Activated CD8-positive, alpha-beta memory T cell treated with anti-CD3 and anti-CD28 coated beads, Interleukin-2, amount 50 U/mL, for 24 hours (primary cell): Measurements from ENCODE around the gene ACACA.
"Not testable (repeated sequence)": the region's sequence is repeated elsewhere in the genome, so short reads cannot be mapped to it uniquely, and the experiment has no call there.

Experiments used
- DNase-seq: peaks from one replicate; pipeline ENCODE4 v3.0.0-alpha.2; 2020; ENCODE audit errors: extremely low read depth

Gene ACACA

DNA sequence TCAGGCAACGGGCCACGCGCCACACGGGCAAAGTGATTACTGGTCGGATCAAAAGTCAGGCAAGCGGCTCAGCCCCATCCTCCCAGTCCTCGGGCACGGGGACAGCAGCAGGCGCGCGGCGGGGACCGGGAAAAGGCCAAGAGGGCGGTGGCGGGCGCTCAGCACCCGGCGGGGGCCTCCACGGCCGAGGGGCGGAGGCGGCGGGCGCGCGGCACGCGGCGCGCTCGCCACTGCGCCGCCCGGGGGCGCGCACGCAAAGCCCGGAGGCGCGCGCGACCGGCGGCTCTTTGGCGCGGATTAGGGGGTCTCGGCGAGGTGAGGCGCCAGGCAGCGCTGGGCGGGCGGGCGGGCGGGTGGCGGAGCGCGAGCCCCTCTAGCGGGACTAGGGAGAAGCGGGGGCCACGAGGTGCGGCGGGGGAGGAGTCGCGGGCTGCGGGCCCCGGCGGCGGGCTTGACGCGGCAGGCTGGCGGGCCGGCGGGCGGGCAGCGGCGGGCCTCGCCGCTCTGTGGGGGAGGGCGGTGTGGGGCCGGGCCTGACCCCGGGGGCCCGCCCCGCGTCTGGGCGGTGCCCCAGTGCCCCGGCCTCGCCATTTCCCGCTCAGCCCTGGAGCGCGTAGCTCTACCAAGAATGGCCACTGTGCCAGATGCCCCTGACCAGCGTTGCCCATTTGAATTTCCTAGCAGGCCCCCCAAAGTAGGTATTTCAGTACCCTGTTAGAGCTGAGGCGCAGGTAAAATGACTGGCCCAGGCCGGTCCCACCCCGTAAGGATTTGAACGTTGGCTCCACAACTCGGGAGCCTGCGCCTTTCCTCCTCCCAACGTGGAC is at the start of gene ACACA, which contains the start of gene TADA2A:
Gene ACACA, minus strand, starts transcription at position 202 of the 827 bp plus-strand sequence. CDS start 537 bp downstream, outside the sequence.
Gene TADA2A, plus strand, starts transcription at position 252 of the 827 bp plus-strand sequence. CDS start 4,480 bp downstream, outside the sequence.
- peak; percentile 39 for DNase-seq

DNA sequence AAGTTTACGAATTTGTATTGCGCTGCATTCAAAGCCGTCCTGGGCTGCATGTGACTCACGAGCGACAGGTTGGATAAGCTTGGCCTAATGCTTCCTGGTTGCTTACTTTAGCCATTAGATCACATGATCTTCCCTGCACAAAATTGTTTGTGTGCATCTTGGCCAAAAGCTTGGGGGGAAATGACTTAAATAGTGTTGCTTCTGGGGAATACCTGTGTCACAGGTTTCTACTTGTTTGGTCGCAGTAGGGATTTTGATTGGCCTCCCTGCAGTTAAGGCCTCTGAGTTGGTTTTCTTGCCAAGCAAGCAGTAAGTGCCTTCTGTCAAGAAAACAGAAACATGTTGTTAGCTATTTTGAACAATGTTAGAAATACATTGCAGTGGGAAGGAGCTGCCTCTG is 43.5 kb upstream of the ACACA start:
- DNase-seq: no peak

DNA sequence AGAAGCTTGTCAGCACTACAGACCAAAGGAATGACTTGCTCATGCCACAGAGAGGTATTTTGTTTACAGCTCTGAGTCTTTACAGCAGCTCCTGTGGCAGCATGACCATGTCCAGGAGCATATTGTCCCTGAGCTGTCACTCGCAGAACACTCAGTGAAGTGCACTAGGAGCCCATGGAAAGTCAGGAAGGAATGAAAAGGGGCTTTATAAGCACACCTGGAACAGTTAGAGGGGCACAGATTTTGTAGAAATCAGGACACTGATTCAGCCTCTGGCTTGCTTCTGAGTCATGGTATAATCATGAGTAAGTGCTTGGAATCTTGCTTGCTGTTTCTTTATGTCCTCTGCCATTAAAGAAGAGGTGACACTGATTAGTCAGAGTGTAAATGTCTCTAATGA is 41.0 kb upstream of the ACACA start:
- no peak for DNase-seq

DNA sequence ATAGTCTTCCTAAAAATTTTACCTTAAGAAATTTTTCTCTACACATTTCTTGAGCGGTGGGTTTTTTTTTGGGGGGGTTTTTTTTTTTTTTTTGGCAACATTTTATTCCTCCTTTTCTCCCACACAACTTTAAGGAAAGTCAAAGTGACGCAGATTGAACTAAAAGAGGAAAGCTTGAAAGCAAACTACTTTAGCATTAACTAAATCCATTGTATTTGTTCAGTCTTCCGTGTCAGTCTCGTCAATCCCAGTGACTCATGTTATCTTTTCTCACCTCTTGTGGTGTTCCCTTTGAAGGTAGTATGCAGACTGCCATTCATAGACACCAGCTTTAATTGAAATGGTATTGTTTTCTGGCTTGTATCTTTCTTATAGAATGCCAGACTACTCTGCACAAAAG is 39.4 kb upstream of the ACACA start:
- no peak for DNase-seq

DNA sequence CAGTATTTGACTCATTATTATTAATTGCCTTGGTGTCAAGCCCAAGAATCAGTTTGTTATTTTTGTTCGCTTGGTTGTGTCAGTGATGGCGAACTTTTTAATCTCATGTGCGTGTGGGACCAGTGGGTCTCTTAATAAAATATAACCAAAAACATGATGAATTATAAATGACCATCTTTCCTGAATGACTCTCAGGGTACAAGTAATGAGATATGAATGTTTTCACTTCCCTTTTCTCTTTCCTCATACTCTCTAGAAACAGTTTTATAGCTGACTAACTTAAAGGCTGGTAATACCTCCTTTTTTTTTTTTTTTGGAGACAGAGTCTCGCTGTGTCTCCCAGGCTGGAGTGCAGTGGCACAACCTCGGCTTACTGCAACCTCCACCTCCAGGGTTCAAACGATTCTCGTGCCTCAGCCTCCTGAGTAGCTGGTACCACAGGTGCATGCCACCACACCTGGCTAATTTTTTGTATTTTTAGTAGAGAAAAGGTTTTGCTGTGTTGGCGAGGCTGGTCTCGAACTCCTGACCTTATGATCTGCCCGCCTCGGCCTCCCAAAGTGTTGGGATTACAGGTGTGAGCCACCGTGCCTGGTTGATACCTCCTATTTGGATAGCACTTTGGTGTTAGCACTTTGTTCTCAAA is 34.9 kb upstream of the ACACA start:
- DNase-seq: not testable (repeated sequence)

DNA sequence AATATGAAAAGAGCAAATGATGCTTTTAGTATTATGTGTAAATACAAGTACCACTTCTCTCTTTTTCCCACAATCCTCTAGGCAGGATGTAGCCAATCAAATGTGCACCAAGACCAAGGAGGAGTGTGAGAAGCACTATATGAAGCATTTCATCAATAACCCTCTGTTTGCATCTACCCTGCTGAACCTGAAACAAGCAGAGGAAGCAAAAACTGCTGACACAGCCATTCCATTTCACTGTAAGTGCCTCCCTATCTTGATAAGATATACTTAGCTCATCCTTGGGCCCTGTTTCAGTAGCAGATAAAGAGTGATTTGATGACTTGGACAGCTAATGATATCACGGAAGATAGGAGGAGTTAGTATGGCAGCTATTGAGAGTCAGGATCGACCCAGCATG is 33.8 kb upstream of the ACACA start:
- no peak for DNase-seq

DNA sequence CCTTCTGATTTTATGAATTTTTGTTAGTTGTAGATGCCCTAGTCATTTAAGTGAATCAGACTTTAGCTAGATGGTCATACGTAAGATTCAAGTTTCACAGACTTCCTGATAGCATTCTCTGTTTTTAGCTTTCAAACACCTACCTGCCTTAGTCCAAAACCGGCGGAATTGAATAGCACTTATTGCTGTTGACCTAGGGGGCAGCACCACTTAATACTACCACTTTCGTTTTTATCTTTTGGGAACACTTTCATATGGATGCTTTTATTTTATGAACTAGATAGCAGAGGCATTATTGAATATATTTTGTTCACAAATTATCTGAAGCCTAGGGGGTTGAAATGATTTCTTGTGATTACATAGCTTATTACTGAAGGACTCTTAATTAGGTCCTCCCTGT is 31.5 kb upstream of the ACACA start:
- DNase-seq: no peak

DNA sequence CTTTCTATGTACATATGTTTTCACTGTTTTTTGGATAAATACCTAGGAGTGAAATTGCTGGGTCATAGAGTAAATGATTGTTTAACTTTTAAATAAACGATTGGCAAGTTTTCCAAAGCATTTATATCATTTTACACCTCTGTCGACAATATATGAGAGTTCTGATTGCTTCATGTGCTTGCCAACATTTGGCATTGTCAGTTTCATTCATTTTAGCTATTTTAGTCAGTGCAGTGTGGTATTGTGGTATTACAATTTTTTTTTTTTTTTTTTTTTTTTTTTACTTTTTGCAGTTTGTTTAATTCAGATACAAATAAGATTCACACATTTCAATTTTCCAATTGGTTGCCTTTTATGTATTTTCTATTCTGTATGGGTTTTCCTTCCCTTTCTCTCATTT is 26.0 kb upstream of the ACACA start:
- DNase-seq: no peak

DNA sequence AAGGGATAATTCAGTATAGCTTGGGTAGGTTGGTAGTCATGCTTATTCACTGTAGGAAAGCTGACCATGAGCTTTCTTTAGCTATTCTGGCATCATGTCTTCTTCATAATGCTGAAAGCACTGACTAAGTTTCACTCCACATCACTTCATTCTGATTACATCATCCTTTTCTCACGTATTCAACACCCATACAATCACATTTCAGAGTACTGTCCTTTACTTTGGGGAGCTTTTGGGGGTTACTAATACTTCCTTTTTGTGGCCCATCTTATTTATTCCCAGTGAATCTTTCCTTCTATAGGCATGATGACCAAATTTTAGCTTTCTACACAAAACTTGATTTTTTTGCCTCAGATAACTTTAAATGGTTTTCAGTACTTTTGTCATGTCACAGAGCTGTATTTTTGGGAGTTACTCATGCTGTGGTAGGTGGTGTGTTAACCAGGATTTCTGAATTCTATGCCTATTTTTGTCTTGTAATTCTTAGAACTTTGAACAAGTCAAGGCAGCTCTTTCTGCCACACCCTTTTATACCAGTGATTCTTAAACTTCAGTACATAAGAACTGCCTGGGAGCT is 23.5 kb upstream of the ACACA start:
- DNase-seq: no peak

DNA sequence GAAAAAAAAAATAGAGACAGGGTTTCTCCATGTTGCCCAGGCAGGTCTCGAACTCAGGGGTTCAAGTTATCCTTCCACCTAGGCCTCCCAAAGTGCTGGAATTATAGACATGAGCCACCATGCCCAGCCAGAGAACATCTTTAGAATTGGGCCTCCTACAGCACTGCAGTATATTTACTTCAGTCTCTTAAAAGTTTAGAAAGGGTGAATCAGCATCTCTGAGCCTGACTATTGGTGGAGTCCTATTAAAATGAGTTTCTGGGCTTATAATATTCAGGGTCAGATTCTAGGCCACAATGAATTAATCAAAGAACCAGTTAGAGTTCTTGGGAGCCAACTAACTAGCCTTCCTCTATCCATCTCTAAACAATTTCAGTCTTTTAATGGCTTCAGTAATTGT is 22.8 kb upstream of the ACACA start:
- no peak for DNase-seq

DNA sequence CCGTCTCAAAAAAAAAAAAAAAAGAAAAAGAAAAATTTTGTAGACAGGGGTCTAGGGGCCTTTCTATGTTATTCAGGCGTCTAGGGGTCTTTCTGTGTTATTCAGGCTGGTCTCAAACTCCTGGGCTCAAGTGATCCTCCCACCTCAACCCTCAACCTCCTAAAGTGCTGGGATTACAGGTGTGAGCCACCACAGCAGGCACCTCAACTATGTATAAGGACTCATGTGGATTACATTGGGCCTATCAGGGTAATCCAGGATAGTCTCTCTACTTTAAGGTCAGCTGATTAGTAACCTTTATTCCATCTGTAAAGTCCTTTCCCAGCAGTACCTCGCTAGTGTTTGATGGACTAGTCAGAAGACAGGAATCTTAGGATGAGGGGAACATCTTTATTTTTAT is 22.4 kb upstream of the ACACA start:
- no peak for DNase-seq

DNA sequence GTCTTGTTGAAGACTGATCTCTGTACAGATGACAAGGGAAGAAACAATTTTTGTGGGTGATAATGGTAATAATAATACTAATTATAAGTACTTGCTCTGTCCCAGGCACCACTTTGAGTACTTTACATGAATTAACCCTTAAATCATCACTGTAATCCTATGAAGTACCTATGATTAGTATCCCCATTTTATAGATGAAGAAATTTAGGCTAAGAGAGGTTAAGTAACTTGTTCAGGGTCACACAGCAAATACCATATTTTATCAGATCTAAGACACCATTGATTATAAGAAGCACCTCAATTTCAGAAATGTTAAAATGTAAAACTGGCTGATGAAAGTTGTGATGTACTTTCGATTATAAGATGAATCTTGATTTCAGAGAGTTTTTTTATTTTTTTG is 18.6 kb upstream of the ACACA start:
- DNase-seq: no peak

DNA sequence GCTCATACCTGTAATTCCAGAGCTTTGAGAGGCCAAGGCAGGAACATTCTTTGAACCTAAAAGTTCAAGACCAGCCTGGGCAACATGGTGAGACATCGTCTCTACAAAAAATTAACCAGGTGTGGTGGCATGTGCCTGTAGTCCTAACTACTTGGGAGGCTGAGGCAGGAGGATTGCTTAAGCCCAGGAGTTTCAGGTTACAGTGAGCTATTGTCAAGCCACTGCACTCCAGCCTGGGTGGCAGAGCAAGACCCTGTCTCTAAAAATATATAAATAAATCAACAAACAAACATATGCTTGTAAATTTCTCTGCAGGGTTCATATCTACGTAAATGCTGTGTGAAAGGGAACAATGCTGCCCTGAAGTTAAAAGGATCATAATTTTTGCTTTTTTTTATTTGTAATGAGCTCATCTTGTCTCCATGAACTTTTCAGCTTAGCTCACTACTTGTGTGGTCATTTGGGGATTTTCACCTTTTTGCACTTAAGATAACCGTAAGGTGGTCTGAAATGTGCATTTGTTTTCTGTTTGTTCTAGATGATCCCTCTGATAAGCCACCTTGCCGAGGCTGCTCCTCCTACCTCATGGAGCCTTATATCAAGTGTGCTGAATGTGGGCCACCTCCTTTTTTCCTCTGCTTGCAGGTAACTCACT is 16.5 kb upstream of the ACACA start:
- no peak for DNase-seq

DNA sequence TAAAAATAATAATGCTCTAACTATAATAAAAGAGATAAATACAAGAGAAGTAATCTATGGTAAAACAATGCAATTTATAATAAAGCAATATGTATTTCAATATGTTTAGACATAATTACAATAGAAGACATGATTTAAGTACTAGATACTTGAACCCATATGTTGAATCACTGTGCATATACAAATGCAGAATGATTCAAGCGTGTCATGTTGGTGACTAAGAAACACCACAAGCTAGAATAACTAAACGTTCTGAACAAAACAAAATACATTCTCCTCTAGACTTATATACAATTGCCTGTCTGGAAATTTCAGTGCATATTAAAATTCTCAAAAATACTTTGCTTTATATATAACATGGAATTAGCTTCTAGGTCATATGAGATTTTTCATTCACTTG is 11.2 kb upstream of the ACACA start:
- DNase-seq: no peak

DNA sequence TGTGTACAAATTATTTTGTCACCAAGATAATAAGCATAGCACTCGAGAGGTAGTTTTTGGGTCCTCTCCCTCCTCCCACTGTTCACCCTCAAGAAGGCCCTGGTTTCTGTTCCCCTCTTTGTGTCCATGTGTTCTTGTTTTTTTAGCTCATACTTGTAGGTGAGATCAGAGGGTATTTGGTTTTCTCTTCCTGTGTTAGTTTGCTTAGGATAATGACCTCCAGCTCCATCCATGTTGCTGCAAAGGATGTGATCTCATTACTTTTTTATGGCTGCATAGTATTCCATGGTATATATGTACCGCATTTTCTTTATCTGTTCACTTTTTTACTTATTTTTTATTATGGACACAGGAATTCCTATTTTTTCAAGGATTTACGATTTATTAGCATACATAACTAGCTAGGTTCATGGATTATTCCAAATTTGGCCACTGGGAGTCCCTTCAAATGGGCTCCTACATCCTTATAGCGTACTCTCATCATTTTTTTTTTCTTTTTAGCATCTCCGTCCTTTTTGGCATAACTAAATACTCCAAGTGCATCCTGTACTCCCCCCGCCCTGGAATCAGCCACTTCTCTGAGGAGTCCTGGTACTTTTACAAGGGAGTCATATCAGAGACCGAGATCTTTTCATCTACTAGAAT is 7.4 kb upstream of the ACACA start:
- no peak for DNase-seq

DNA sequence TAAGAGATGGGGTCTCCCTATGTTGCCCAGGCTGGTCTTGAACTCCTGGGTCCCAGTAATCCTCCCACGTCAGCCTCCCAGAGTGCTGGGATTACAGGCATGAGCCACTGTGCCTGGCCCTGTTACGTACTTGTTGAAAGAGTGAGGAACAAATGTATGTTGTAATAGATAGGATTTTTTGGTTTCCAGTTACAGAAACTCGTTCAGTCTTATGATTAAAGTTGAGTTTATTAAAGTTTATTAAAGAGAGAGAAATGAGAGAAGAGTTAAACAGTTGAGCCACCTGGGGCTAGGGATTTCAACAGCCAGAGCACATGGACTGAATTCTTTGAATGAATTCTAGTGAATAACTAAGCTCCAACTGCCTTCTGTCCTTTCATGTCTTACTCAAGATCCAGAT is 3.7 kb upstream of the ACACA start:
- no peak for DNase-seq

DNA sequence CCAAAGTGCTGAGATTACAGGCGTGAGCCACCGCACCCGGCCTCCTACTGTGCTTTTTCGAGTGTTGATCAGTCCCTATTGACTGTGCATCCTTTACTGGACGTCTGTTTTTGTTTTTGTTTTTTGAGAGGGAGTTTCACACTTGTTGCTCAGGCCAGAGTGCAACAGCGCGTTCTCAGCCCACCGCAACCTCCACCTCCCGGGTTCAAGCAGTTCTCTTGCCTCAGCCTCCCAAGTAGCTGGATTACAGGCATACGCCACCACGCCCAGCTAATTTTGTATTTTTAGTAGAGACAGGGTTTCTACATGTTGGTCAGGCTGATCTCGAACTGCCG is 1.5 kb upstream of the ACACA start:
- DNase-seq: not testable (repeated sequence)

DNA sequence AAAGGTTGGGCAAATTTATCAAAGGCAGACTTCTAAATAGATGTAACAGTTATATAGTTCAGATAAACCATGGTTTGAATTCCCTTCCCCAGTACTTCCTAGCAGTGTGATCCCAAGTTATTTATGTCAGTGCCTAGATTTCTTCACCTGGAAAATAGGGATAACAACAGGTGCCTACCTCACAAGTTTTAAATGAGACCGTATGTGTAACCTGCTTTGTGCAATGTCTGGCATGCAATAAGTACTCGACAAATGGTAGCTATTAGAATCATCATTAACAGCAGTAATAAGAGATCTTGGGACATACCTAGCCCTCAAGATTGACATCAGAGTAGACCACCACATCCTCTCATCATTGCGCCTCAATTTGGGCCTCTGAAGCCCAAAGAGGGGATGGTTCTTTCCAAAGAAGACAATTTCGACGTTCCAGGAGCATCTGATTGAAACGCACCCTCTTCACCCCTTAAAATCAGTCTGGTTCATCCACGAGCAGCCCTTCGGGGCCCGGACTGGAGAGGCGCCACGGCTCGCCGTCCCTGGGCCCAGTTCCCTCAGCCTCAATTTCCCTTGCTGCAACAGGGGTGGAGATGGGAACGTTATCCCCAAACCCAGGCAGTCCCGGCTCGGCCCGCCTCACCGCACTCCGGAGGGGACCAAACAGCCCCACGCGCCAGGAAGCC is 541 bp downstream of the ACACA start:
- DNase-seq: no peak

DNA sequence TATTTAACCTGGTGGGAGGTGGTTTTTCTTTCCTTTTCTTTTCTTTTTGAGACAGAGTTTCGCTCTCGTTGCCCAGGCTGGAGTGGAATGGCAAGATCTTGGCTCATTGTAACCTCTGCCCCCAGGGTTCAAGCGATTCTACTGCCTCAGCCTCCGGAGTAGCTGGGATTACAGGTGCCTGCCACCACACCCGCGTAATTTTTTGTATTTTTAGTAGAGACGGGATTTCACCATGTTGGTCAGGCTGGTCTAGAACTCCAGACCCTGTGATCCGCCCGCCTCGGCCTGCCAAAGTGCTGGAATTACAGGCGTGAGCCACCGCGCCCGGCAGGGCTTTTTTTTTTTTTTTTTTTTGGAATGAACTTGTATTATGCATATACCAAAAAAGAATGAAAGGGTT is 1.1 kb downstream of the ACACA start:
- DNase-seq: not testable (repeated sequence)

DNA sequence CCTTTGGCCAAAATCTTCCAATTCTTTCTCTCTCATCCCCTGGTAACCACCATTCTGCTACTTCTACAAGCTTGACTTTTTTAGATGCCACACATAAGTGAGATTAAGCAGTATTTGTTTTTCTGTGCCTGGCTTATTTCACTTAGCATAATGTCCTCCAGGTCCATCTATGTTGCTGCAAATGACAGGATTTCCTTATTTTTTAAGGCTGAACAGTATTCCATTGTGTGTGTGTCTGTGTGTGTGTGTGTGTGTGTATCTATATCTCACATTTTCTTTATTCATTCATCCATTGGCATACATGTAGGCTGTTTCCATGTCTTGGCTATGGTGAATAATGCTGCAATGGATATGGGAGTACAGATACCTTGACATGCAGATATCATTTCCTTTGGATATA is 6.1 kb downstream of the ACACA start:
- DNase-seq: no peak

DNA sequence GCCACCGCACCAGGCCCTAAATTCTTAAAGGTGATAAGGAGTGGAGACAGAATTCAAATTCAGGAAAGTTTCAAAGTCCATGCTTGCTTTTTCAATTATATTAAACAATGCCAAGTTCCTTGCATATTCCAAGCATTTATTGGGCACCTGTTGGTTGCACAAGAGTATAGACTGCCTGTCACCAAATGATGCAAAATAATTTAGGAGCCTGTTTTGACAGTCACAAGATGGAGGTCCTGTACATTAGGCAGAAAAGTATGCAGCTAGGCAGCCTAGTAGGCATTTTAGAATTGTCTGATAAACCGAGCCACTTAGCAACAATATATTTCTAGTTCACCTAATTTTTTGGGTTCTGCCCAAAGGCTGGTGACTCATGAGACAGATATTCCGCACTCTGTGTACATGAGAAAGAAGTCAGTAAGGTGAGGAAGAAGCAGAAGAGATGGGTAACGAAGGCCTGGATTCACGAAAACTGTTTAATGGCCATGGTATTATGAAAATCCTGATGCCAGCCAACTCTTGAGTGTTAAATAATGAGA is 7.3 kb downstream of the ACACA start:
- DNase-seq: no peak
